Measurements from ENCODE around the gene IL17RC. TPM values are rescaled to one million over a fixed set of nuclear protein-coding genes. Genes with fewer than 3 reads are reported as not detected.

Gene IL17RC
- total and polyA plus RNA-seq, 4 donors = 20.5 to 39.8 (median 33.6) TPM

GRCh38 chr3:9913601-9914000 lies 3.3 kb upstream of the IL17RC start:
- Histone ChIP-seq H3K27ac (ENCODE audit: low read depth in 1 of 2, low read length in 1 of 2) (no peak overlapping the region), H3K9ac (ENCODE audit: insufficient read depth in 1 of 2, low read length in 2 of 2) (no peak overlapping the region), H3K9me3 (ENCODE audit: control insufficient read depth in 4 of 4, insufficient read depth in 3 of 4, low read length in 3 of 4) (no peaks in the 10 kb centered on the region), H3K4me3 (no peak overlapping the region), H3K4me1 (ENCODE audit: control insufficient read depth in 5 of 5, insufficient read depth in 5 of 5, low read length in 5 of 5) (peaks cover 0 to 33% (median 21%) of the 10 kb centered on the region in 5 donors), H3K36me3 (ENCODE audit: control insufficient read depth in 4 of 4, insufficient read depth in 4 of 4, low read length in 4 of 4) (no peaks in the 10 kb centered on the region), H3K27me3 (ENCODE audit: control insufficient read depth in 3 of 3, insufficient read depth in 3 of 3, low read length in 2 of 3) (no peaks in the 10 kb centered on the region)
- ATAC-seq (ENCODE audit: insufficient read depth, low FRiP score) (no peak), DNase-seq (no peak)
- no peak for TF ChIP-seq CTCF (IDR thresholded peaks at IDR 0.05; ENCODE audit: control extremely low read depth, extremely low read depth)
- WGBS, 2 donors = 86 to 88% methylated on average over 5 of the region's 5 CpGs

DNA sequence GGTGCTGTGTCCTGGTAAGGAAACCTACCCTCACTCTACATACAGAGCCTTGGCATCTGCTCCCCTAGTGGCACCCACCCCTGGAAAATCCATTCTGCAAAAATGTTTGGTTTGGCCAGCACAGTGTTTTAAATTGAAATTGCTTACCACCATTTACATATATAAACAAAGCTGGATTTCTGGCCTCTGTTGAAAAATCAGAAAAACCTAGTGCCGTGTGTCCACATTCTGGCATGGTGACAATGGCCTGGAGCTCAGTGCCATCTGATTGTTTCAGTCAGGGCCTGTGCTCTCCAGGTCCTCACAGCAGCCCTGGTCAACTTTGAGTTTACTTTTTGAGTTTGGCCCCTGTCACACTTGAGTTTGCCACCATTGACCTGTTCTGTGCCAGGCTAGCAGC lies 2.9 kb upstream of the IL17RC start:
- ATAC-seq (ENCODE audit: insufficient read depth, low FRiP score) (no peak), DNase-seq (peak in 1 of 3 donors; percentile 23)
- H3K4me1 ChIP-seq (ENCODE audit: control insufficient read depth in 5 of 5, insufficient read depth in 5 of 5, low read length in 5 of 5) = peaks cover 0 to 33% (median 21%) of the 10 kb centered on the region in 5 donors
- H3K9ac ChIP-seq (ENCODE audit: insufficient read depth in 1 of 2, low read length in 2 of 2) = peak overlapping the region in 1 of 2 donors; percentile 21
- TF ChIP-seq CTCF (IDR thresholded peaks at IDR 0.05; ENCODE audit: control extremely low read depth, extremely low read depth) = no peak
- H3K9me3 ChIP-seq (ENCODE audit: control insufficient read depth in 4 of 4, insufficient read depth in 3 of 4, low read length in 3 of 4) = no peaks in the 10 kb centered on the region
- no peaks in the 10 kb centered on the region for H3K36me3 ChIP-seq (ENCODE audit: control insufficient read depth in 4 of 4, insufficient read depth in 4 of 4, low read length in 4 of 4)
- 70 to 83% methylated on average over 1 of the region's 1 CpG for WGBS, 2 donors
- H3K27me3 ChIP-seq (ENCODE audit: control insufficient read depth in 3 of 3, insufficient read depth in 3 of 3, low read length in 2 of 3) = no peaks in the 10 kb centered on the region
- no peak overlapping the region for H3K27ac ChIP-seq (ENCODE audit: low read depth in 1 of 2, low read length in 1 of 2)
- H3K4me3 ChIP-seq = no peak overlapping the region

- ATAC-seq (ENCODE audit: insufficient read depth, low FRiP score) (no peak), DNase-seq (peak in 2 of 3 donors; percentile 73 to 80)
- Histone ChIP-seq H3K9me3 (ENCODE audit: control insufficient read depth in 4 of 4, insufficient read depth in 3 of 4, low read length in 3 of 4) (no peaks in the 10 kb centered on the region), H3K27ac (ENCODE audit: low read depth in 1 of 2, low read length in 1 of 2) (peak overlapping the region; percentile 40 to 87), H3K4me1 (ENCODE audit: control insufficient read depth in 5 of 5, insufficient read depth in 5 of 5, low read length in 5 of 5) (peaks cover 0 to 33% (median 21%) of the 10 kb centered on the region in 5 donors), H3K36me3 (ENCODE audit: control insufficient read depth in 4 of 4, insufficient read depth in 4 of 4, low read length in 4 of 4) (peaks cover 0 to 1% (median 0%) of the 10 kb centered on the region in 4 donors), H3K27me3 (ENCODE audit: control insufficient read depth in 3 of 3, insufficient read depth in 3 of 3, low read length in 2 of 3) (no peaks in the 10 kb centered on the region), H3K4me3 (peak overlapping the region; percentile 42), H3K9ac (ENCODE audit: insufficient read depth in 1 of 2, low read length in 2 of 2) (peak overlapping the region; percentile 21 to 63)
- TF ChIP-seq CTCF (IDR thresholded peaks at IDR 0.05; ENCODE audit: control extremely low read depth, extremely low read depth) = no peak
- 23 to 28% methylated on average over 15 of the region's 15 CpGs for WGBS, 2 donors
These were observed 2.2 kb upstream of the IL17RC start for GRCh38 chr3:9914559-9915253.

All from lung (tissue), 12 donors.